Ishikawa (cell line): ENCODE results near the gene LY6G6D.

ENCODE experiments used
- CEBPB ChIP-seq: IDR thresholded peaks from 2 replicates; pipeline ENCODE4 v1.6.1; 2012
- CREB1 ChIP-seq: IDR thresholded peaks from 2 replicates; pipeline ENCODE4 v1.6.1; 2012; ENCODE audit warnings: low read depth
- EGR1 ChIP-seq: IDR thresholded peaks from 2 replicates; pipeline ENCODE4 v1.6.1; 2012
- EP300 ChIP-seq: IDR thresholded peaks from 2 replicates; pipeline ENCODE4 v1.6.1; 2012; ENCODE audit warnings: borderline replicate concordance
- FOXM1 ChIP-seq: IDR thresholded peaks from 2 replicates; pipeline ENCODE4 v1.6.1; 2012; ENCODE audit warnings: low read depth, borderline replicate concordance
- NFIC ChIP-seq: IDR thresholded peaks from 2 replicates; pipeline ENCODE4 v1.6.1; 2012
- RAD21 ChIP-seq: IDR thresholded peaks from 2 replicates; pipeline ENCODE4 v1.6.1; 2012; ENCODE audit warnings: low read depth
- TAF1 ChIP-seq: IDR thresholded peaks from 2 replicates; pipeline ENCODE4 v1.6.1; 2012; ENCODE audit warnings: low read depth, mild to moderate bottlenecking
- TCF12 ChIP-seq: IDR thresholded peaks from 2 replicates; pipeline ENCODE4 v1.6.1; 2012; ENCODE audit warnings: low read depth
- TEAD4 ChIP-seq: IDR thresholded peaks from 2 replicates; pipeline ENCODE4 v1.6.1; 2012
- YY1 ChIP-seq: IDR thresholded peaks from 2 replicates; pipeline ENCODE4 v1.6.1; 2012; ENCODE audit warnings: low read depth
- ZBTB7A ChIP-seq: IDR thresholded peaks from 2 replicates; pipeline ENCODE4 v1.6.1; 2012; ENCODE audit warnings: low read depth
- TF ChIP-seq, protein P1 (sequence below): IDR thresholded peaks from 2 replicates; pipeline ENCODE4 v1.6.1; 2012
- TF ChIP-seq, protein P2 (sequence below): IDR thresholded peaks from 2 replicates; pipeline ENCODE4 v1.6.1; 2012
- TF ChIP-seq, protein P3 (sequence below): IDR thresholded peaks from 2 replicates; pipeline ENCODE4 v1.6.1; 2012; ENCODE audit warnings: low read depth, mild to moderate bottlenecking

LY6G6D gene

DNA sequence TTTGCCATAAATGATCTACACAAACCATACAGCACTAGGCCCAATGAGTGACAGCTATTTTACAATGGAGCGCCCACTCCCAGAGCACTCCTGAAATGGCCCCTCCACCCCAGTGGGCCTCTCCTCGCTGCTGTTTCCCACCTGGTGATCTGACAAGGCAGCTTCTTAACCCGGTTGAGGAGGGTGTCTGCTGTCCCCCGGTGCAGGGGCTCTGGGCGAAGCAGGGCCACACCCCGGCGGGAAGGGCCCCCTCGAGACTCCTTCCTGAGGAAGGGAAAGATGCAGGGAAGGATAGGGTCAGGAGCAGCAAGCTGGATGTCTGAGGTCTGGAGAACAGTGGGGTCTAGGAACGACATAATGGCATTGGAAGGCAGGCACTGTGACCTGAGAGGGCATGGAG is 22.3 kb upstream of the LY6G6D start:
- no peak for TF ChIP-seq CREB1
- TF ChIP-seq FOXM1 = no peak
- TF ChIP-seq TAF1 = no peak
- TF ChIP-seq TCF12 = no peak
- no peak for TF ChIP-seq NFIC
- TF ChIP-seq, protein P1, sequence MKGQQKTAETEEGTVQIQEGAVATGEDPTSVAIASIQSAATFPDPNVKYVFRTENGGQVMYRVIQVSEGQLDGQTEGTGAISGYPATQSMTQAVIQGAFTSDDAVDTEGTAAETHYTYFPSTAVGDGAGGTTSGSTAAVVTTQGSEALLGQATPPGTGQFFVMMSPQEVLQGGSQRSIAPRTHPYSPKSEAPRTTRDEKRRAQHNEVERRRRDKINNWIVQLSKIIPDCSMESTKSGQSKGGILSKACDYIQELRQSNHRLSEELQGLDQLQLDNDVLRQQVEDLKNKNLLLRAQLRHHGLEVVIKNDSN = no peak
- no peak for TF ChIP-seq YY1
- no peak for TF ChIP-seq RAD21
- TF ChIP-seq, protein P2, sequence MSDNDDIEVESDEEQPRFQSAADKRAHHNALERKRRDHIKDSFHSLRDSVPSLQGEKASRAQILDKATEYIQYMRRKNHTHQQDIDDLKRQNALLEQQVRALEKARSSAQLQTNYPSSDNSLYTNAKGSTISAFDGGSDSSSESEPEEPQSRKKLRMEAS = no peak
- TF ChIP-seq EP300 = no peak
- no peak for TF ChIP-seq TEAD4

DNA sequence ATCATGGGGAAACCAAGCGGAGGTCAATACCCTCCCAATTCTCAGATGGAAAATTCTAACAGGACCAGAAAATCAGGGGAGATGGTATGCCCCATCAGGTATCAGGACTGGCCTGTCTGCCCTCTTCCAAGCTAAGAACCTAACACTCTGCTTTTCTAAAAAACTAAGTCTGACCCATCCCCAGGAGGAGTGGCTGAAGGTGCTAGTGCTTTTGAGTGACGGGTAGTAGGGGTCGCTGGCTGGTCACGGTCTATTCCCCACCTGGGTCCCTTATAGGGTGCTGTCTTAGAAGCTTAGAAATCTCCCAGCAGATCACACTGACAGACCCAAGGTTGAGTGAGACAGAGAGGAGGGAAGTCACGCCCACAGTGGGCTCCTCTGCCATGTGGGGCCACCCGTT is 21.6 kb upstream of the LY6G6D start:
- TF ChIP-seq, protein P1 = no peak
- no peak for TF ChIP-seq FOXM1
- no peak for TF ChIP-seq CEBPB
- no peak for TF ChIP-seq EP300
- no peak for TF ChIP-seq EGR1
- TF ChIP-seq NFIC = no peak
- TF ChIP-seq CREB1 = no peak
- no peak for TF ChIP-seq TAF1
- TF ChIP-seq, protein P3, sequence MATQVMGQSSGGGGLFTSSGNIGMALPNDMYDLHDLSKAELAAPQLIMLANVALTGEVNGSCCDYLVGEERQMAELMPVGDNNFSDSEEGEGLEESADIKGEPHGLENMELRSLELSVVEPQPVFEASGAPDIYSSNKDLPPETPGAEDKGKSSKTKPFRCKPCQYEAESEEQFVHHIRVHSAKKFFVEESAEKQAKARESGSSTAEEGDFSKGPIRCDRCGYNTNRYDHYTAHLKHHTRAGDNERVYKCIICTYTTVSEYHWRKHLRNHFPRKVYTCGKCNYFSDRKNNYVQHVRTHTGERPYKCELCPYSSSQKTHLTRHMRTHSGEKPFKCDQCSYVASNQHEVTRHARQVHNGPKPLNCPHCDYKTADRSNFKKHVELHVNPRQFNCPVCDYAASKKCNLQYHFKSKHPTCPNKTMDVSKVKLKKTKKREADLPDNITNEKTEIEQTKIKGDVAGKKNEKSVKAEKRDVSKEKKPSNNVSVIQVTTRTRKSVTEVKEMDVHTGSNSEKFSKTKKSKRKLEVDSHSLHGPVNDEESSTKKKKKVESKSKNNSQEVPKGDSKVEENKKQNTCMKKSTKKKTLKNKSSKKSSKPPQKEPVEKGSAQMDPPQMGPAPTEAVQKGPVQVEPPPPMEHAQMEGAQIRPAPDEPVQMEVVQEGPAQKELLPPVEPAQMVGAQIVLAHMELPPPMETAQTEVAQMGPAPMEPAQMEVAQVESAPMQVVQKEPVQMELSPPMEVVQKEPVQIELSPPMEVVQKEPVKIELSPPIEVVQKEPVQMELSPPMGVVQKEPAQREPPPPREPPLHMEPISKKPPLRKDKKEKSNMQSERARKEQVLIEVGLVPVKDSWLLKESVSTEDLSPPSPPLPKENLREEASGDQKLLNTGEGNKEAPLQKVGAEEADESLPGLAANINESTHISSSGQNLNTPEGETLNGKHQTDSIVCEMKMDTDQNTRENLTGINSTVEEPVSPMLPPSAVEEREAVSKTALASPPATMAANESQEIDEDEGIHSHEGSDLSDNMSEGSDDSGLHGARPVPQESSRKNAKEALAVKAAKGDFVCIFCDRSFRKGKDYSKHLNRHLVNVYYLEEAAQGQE = no peak
- TF ChIP-seq, protein P2 = no peak
- TF ChIP-seq ZBTB7A = no peak
- TF ChIP-seq TCF12 = no peak
- TF ChIP-seq YY1 = no peak
- no peak for TF ChIP-seq TEAD4
- no peak for TF ChIP-seq RAD21

DNA sequence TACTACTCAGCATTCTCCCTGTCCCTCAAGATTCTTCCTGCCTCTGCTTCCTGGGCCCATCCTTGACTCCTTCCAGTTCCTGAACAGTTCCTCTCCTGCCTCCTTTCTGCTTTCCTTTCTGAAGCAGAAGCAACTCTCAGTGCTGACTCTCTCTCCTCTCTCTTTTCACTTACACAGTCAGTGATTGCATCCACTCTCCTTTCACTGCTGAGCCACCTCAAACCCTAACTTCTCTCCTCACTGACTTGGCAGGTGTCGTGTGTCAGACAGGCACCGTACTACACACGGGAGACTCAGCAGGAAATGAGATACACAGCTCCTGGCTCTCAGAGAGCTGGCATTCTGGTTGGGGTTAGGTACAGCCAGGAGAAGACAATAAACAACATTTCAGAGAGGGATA is 17.6 kb upstream of the LY6G6D start:
- TF ChIP-seq YY1 (no peak), CREB1 (no peak), TAF1 (no peak), TEAD4 (no peak), RAD21 (no peak), ZBTB7A (no peak), EGR1 (no peak), EP300 (no peak), NFIC (no peak)

DNA sequence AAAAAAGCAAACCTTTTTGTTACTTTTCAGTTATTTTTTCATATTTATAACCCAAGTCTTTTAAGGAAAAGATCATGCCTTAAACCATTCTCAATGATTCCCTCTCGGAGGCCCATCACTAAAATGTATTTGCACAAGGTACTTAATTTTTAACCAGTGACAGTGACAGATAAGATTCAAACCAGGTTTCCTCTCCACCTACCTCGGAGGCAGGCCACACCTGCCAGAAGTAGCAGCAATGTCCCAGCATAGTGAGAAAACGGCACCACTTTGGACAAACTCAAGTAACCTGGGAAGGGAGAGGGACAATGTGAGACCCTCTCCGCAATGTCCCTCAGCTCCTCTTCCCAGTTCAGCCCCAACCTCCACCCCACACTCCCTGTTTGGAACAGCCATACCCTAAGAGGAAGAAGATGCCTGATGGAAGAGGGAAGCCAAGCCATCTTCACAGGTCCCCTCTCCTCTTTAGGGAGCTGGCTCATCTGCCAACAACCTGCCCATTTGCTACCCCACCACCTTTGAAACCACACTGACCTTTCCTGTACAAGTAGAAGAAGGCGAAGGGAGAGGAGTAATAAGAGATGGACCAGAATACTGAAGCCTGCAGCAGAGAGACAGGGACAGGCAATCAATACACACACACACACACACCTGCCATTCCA is 14.3 kb upstream of the LY6G6D start:
- TF ChIP-seq FOXM1 = no peak
- TF ChIP-seq TEAD4 = no peak
- no peak for TF ChIP-seq RAD21
- no peak for TF ChIP-seq ZBTB7A
- TF ChIP-seq TAF1 = no peak
- no peak for TF ChIP-seq TCF12
- no peak for TF ChIP-seq YY1
- TF ChIP-seq, protein P1 = no peak
- TF ChIP-seq, protein P3 = no peak
- TF ChIP-seq EP300 = no peak
- TF ChIP-seq CEBPB = no peak
- TF ChIP-seq NFIC = no peak
- no peak for TF ChIP-seq CREB1
- TF ChIP-seq, protein P2 = no peak

DNA sequence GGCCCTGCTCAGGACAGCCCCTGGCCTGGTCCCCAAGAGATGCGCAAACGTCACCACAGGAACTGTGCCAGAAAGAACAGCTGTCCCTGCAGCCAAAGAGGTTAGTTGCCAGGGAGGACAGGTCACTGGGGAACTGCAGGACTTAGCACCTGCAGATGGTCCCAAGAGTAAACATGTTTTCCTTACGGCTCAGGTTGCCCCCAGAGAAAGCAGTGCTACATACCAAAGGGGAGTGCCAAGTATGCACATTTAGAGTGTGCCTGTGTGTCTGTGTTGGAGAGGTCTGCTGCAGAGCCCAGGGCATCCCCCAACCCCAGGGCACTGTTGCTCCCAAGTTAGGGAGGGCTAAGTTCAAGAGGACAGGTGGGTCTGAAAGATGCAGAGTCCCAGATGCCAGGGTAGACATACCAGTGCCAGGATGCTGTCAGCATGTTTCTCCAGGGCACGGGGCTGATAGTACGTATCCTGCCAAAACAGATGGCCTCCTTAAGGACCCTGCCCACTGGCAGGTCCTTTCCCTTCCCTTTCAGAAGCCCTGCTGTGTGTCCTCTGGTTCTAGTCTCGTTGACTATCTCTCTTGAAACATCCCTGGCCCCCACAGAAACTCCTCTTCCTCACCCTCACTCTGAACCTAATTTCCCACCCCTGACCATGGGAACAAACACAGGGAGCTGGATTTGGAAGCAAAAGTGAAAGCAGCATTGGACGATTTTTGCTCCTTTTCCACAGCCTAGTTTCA is 13.3 kb upstream of the LY6G6D start:
- TF ChIP-seq TAF1 = no peak
